HG02943 (cell line): ENCODE data around the gene CHRNB1.
"Not testable (repeated sequence)": the region's sequence is repeated elsewhere in the genome, so short reads cannot be mapped to it uniquely, and the experiment has no call there.

Experiments used
- ATAC-seq: cut with Tn5 transposase; IDR thresholded peaks from one replicate; pipeline ENCODE4 v1.9.1; 2021; ENCODE audit warnings: mild to moderate bottlenecking, low read depth, moderate library complexity; ENCODE audit not compliant: unreplicated experiment

The CHRNB1 gene

GRCh38 chr17:7466318-7466638 lies 21.4 kb downstream of the CHRNB1 start:
- ATAC-seq, result no peak

- no peak for ATAC-seq
Measured at GRCh38 chr17:7466639-7467341, 21.9 kb downstream of the CHRNB1 start.

GRCh38 chr17:7467498-7467897 lies 22.6 kb downstream of the CHRNB1 start:
- ATAC-seq, result no peak

- ATAC-seq, result no peak
Measured at GRCh38 chr17:7468290-7468689, 23.4 kb downstream of the CHRNB1 start.

- no peak for ATAC-seq
Measured at GRCh38 chr17:7468804-7469389, 24.0 kb downstream of the CHRNB1 start.

GRCh38 chr17:7469843-7470242 lies 25.0 kb downstream of the CHRNB1 start:
- not testable (repeated sequence) for ATAC-seq

GRCh38 chr17:7470457-7470973 lies 25.7 kb downstream of the CHRNB1 start:
- not testable (repeated sequence) for ATAC-seq

GRCh38 chr17:7471729-7472128 lies 26.9 kb downstream of the CHRNB1 start:
- ATAC-seq, result no peak

- ATAC-seq, result not testable (repeated sequence)
Measured at GRCh38 chr17:7474767-7475166, 29.9 kb downstream of the CHRNB1 start.

GRCh38 chr17:7475764-7476422 lies 31.0 kb downstream of the CHRNB1 start:
- no peak for ATAC-seq

- ATAC-seq, result no peak
Measured at GRCh38 chr17:7476494-7476893, 31.6 kb downstream of the CHRNB1 start.

GRCh38 chr17:7476951-7477350 lies 32.1 kb downstream of the CHRNB1 start:
- ATAC-seq, result no peak

- no peak for ATAC-seq
Measured at GRCh38 chr17:7477392-7478275, 32.8 kb downstream of the CHRNB1 start.

GRCh38 chr17:7478276-7479212 lies 33.7 kb downstream of the CHRNB1 start:
- no peak for ATAC-seq

GRCh38 chr17:7479213-7480088 lies 34.6 kb downstream of the CHRNB1 start, which contains the start of gene ZBTB4:
TSS of gene ZBTB4 (minus strand) at chr17:7479631. CDS start at chr17:7466801, 12,830 bp downstream.
- no peak for ATAC-seq

GRCh38 chr17:7480089-7480384 lies 35.2 kb downstream of the CHRNB1 start:
- ATAC-seq, result no peak

GRCh38 chr17:7481275-7481674 lies 36.4 kb downstream of the CHRNB1 start, which contains the start of gene SLC35G6:
TSS of gene SLC35G6 (plus strand) at chr17:7481446. CDS start at chr17:7481517, 71 bp downstream.
- not testable (repeated sequence) for ATAC-seq

GRCh38 chr17:7481842-7482741 lies 37.2 kb downstream of the CHRNB1 start:
- ATAC-seq, result not testable (repeated sequence)
